Astrocyte (in vitro differentiated cells and primary cell): ENCODE data around the gene CNTRL. TPM values are rescaled to one million over a fixed set of nuclear protein-coding genes. Genes with fewer than 3 reads are reported as not detected.
A peak's percentile ranks its signal among the peaks of the same experiment; 100 is the strongest.

Experiments
- DNase-seq: peaks from one replicate; pipeline ENCODE4 v3.0.0-alpha.2; 2010; ENCODE audit warnings: low read depth
- FAIRE-seq: peaks from 2 replicates; lab custom pipeline; 2011; peaks lifted over from hg19 to GRCh38; lab: Jason Lieb, UNC
- H2AFZ ChIP-seq: 2 replicates; pipeline ENCODE4 v1.6.0; 2012; ENCODE audit warnings: low read depth, low read length, inconsistent platforms
- H3K27ac ChIP-seq: 2 replicates; pipeline ENCODE4 v1.5.1; 2011; ENCODE audit warnings: low read depth, low read length, inconsistent platforms
- H3K27me3 ChIP-seq: 2 replicates; pipeline ENCODE4 v1.6.0; 2011; ENCODE audit warnings: low read length, inconsistent platforms; ENCODE audit not compliant: insufficient read depth
- H3K36me3 ChIP-seq: 2 replicates; pipeline ENCODE4 v1.5.1; 2011; ENCODE audit warnings: low read length, inconsistent platforms; ENCODE audit not compliant: insufficient read depth
- H3K4me1 ChIP-seq: 2 replicates; pipeline ENCODE4 v1.5.1; 2011; ENCODE audit warnings: low read length, inconsistent platforms; ENCODE audit not compliant: insufficient read depth
- H3K4me2 ChIP-seq: 2 replicates; pipeline ENCODE4 v1.6.0; 2012; ENCODE audit warnings: low read length, inconsistent platforms
- H3K4me3 ChIP-seq: 2 replicates; pipeline ENCODE4 v1.5.1; 2011; ENCODE audit warnings: low read depth, mild to moderate bottlenecking, low read length, inconsistent platforms; ENCODE audit not compliant: insufficient read depth
- H3K79me2 ChIP-seq: 2 replicates; pipeline ENCODE4 v1.6.0; 2012; ENCODE audit warnings: mild to moderate bottlenecking, low read length, inconsistent platforms; ENCODE audit not compliant: insufficient read depth
- H3K9ac ChIP-seq: 2 replicates; pipeline ENCODE4 v1.6.0; 2012; ENCODE audit warnings: mild to moderate bottlenecking, low read length, inconsistent platforms
- H3K9me3 ChIP-seq: 2 replicates; pipeline ENCODE4 v1.5.1; 2012; ENCODE audit warnings: low read depth, mild to moderate bottlenecking, low read length, inconsistent platforms; ENCODE audit not compliant: insufficient read depth
- H4K20me1 ChIP-seq: 2 replicates; pipeline ENCODE4 v1.6.0; 2012; ENCODE audit warnings: low read length, inconsistent platforms; ENCODE audit not compliant: insufficient read depth
- H3K27ac Mint-ChIP-seq: one replicate; pipeline ENCODE4 v1.8.0; 2021; ENCODE audit warnings: mild to moderate bottlenecking, mixed read lengths; ENCODE audit not compliant: unreplicated experiment
- H3K27me3 Mint-ChIP-seq: one replicate; pipeline ENCODE4 v1.8.0; 2021; ENCODE audit warnings: low read depth, mixed read lengths; ENCODE audit not compliant: unreplicated experiment
- H3K36me3 Mint-ChIP-seq: one replicate; pipeline ENCODE4 v1.8.0; 2021; ENCODE audit warnings: low read depth, mixed read lengths; ENCODE audit not compliant: unreplicated experiment
- H3K4me1 Mint-ChIP-seq: one replicate; pipeline ENCODE4 v1.8.0; 2021; ENCODE audit warnings: low read depth, mixed read lengths; ENCODE audit not compliant: unreplicated experiment
- H3K4me3 Mint-ChIP-seq: one replicate; pipeline ENCODE4 v1.8.0; 2021; ENCODE audit warnings: mild to moderate bottlenecking, moderate library complexity, mixed read lengths; ENCODE audit not compliant: unreplicated experiment
- H3K9me3 Mint-ChIP-seq: one replicate; pipeline ENCODE4 v1.8.0; 2021; ENCODE audit warnings: mild to moderate bottlenecking, mixed read lengths; ENCODE audit not compliant: unreplicated experiment
- EZH2 ChIP-seq: IDR thresholded peaks from 2 replicates; pipeline ENCODE4 v1.6.1; 2012; ENCODE audit warnings: mild to moderate bottlenecking, low read length, inconsistent platforms; ENCODE audit not compliant: insufficient read depth
- total RNA-seq: library from RNA; stranded (reverse); gene quantifications from 2 replicates; pipeline ENCODE4 v1.2.1, GENCODE V29; 2021
- TF ChIP-seq, protein P1 (sequence below): IDR thresholded peaks from 2 replicates; pipeline ENCODE4 v1.5.1; 2011; ENCODE audit warnings: low read depth, mild to moderate bottlenecking, inconsistent platforms, low read length, moderate library complexity; ENCODE audit not compliant: insufficient read depth

CNTRL gene
- total RNA-seq, 1 donor from 2014 or later, result 4.4 TPM

DNA sequence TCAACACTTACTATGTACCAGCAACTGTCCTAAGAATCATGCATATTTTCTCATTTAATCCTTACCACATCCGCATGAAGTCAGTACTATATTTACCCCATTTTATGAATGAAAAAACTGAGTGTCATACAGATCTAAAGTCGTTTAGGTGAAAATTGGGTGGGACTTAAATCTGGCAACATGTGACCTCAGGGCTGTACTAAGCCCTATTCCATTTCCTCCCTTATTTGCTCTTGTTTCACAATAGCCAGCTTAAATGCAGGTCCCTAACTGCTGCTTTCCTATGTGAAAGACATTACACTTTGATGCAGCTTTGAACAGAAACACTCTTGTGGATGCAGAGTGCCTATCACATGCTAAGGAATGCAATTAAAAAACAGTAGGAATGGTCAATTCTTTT lies 129.4 kb downstream of the CNTRL start:
- Mint-ChIP-seq H3K27ac (no peak overlapping the region), H3K27me3 (no peaks in the 10 kb centered on the region), H3K4me1 (peaks cover 9% of the 10 kb centered on the region), H3K36me3 (peaks cover 2% of the 10 kb centered on the region), H3K4me3 (no peak overlapping the region), H3K9me3 (no peaks in the 10 kb centered on the region)
- DNase-seq, result no peak
- H3K27ac ChIP-seq, result no peak overlapping the region
- H3K36me3 ChIP-seq, result no peaks in the 10 kb centered on the region
- H3K4me2 ChIP-seq, result no peak overlapping the region
- H4K20me1 ChIP-seq, result peaks cover 19% of the 10 kb centered on the region
- H3K4me1 ChIP-seq, result peaks cover 9% of the 10 kb centered on the region
- no peaks in the 10 kb centered on the region for H3K27me3 ChIP-seq
- H2AFZ ChIP-seq, result no peak overlapping the region
- H3K9me3 ChIP-seq, result no peaks in the 10 kb centered on the region
- H3K4me3 ChIP-seq, result no peak overlapping the region
- H3K9ac ChIP-seq, result no peak overlapping the region
- FAIRE-seq, result no peak
- TF ChIP-seq EZH2, result no peak
- TF ChIP-seq, protein P1, sequence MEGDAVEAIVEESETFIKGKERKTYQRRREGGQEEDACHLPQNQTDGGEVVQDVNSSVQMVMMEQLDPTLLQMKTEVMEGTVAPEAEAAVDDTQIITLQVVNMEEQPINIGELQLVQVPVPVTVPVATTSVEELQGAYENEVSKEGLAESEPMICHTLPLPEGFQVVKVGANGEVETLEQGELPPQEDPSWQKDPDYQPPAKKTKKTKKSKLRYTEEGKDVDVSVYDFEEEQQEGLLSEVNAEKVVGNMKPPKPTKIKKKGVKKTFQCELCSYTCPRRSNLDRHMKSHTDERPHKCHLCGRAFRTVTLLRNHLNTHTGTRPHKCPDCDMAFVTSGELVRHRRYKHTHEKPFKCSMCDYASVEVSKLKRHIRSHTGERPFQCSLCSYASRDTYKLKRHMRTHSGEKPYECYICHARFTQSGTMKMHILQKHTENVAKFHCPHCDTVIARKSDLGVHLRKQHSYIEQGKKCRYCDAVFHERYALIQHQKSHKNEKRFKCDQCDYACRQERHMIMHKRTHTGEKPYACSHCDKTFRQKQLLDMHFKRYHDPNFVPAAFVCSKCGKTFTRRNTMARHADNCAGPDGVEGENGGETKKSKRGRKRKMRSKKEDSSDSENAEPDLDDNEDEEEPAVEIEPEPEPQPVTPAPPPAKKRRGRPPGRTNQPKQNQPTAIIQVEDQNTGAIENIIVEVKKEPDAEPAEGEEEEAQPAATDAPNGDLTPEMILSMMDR, result no peak
- H3K79me2 ChIP-seq, result peaks cover 26% of the 10 kb centered on the region

DNA sequence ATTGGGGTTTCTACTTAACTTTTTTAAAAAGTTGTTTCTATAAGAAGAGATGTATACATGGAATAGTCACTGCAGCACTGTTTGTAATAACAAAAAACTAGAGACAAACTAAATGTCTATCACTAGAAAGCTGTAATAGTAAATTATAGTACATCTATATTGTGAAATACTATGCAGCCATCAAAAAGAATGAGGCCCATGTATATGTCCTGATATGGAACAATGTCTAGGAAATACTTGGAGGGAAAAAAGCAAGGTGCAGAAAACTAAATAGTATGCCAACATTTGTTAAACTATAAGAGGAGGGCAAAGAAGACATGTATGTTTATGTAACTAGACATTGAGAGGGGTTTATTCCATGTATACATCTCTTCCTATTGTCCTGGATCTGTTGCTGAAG lies 129.9 kb downstream of the CNTRL start:
- FAIRE-seq (no peak), DNase-seq (no peak)
- Histone ChIP-seq H3K79me2 (peaks cover 21% of the 10 kb centered on the region), H3K36me3 (no peaks in the 10 kb centered on the region), H3K4me2 (no peak overlapping the region), H3K4me1 (peaks cover 8% of the 10 kb centered on the region), H3K9me3 (no peaks in the 10 kb centered on the region), H2AFZ (no peak overlapping the region), H3K4me3 (no peak overlapping the region), H3K27me3 (no peaks in the 10 kb centered on the region), H3K9ac (no peak overlapping the region), H3K27ac (no peak overlapping the region), H4K20me1 (peaks cover 14% of the 10 kb centered on the region)
- Mint-ChIP-seq H3K36me3 (peaks cover 2% of the 10 kb centered on the region), H3K4me1 (peaks cover 7% of the 10 kb centered on the region), H3K27ac (no peak overlapping the region), H3K27me3 (no peaks in the 10 kb centered on the region), H3K9me3 (no peaks in the 10 kb centered on the region), H3K4me3 (no peak overlapping the region)
- TF ChIP-seq EZH2, result no peak
- TF ChIP-seq, protein P1, result no peak

DNA sequence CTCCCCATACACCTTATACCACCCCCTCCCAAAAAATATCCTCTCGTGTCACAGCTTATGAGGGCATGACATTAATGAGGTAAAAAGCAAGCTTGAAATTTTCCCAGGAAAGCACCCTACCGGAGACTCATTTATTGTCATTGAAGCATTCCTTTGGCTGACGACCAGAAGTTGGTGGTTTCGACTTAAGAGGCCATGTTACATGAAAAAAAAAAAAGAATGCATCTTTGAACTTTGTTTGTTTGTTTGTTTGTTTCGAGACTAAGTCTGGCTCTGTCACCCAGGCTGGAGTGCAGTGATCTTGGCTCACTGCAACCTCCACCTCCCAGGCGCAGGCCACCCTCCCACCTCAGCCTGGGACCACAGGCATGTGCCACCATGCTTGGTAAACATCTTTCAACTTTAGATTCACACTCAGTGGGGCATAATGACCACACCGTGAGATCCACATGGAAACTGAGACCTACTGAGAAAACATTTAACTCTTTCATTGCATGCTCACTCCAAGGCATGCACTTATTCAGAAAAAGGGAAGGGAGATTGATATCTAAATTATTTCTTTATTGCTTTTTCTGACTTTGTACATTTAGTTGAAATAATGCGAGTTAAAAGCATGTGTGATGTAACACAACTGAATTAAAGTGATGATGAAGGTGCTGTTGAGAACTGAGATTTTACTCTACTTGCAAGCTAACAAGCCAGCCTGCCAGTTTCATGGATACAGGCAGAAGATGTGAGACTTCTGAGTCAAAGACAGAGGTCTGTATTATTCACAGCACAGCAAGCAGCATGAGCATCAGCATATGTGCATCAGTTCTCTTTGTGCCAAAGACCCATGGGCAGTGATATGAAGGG lies 132.0 kb downstream of the CNTRL start:
- no peak overlapping the region for H3K4me3 ChIP-seq
- no peak overlapping the region for H2AFZ ChIP-seq
- H3K9me3 ChIP-seq, result no peaks in the 10 kb centered on the region
- no peaks in the 10 kb centered on the region for H3K27me3 ChIP-seq
- Mint-ChIP-seq H3K4me3 (no peak overlapping the region), H3K36me3 (peaks cover 2% of the 10 kb centered on the region), H3K27me3 (no peaks in the 10 kb centered on the region), H3K9me3 (no peaks in the 10 kb centered on the region), H3K4me1 (peaks cover 3% of the 10 kb centered on the region), H3K27ac (no peak overlapping the region)
- H3K4me1 ChIP-seq, result no peaks in the 10 kb centered on the region
- H4K20me1 ChIP-seq, result no peaks in the 10 kb centered on the region
- FAIRE-seq (no peak), DNase-seq (peak; percentile 55)
- no peak overlapping the region for H3K9ac ChIP-seq
- H3K27ac ChIP-seq, result no peak overlapping the region
- no peaks in the 10 kb centered on the region for H3K36me3 ChIP-seq
- H3K79me2 ChIP-seq, result peaks cover under 1% of the 10 kb centered on the region
- no peak for TF ChIP-seq EZH2
- TF ChIP-seq, protein P1, result no peak
- no peak overlapping the region for H3K4me2 ChIP-seq
